H1 (cell line): ENCODE results near the gene PRKD3. TPM values are rescaled to one million over a fixed set of nuclear protein-coding genes. Genes with fewer than 3 reads are reported as not detected.
A peak's percentile ranks its signal among the peaks of the same experiment; 100 is the strongest.

ENCODE experiments used
- EZH2 ChIP-seq: fragments of 200-600 bp; sonication (generic); IDR thresholded peaks from 2 replicates; pipeline ENCODE4 v1.7.1; 2012; ENCODE audit warnings: low read depth, mild to moderate bottlenecking, moderate library complexity, low read length, inconsistent platforms; ENCODE audit not compliant: severe bottlenecking
- polyA plus RNA-seq, 7 experiments: library from polyadenylated mRNA; depleted of rRNA in 3 of 7; stranded (reverse) in 5 of 7; unstranded in 2 of 7; fragments of >200 nt in 5 of 7; fragments of 200-250 nt in 2 of 7; gene quantifications; 1 replicate in 5 of 7; 2 replicates in 1 of 7; 4 replicates in 1 of 7; pipeline versions ENCODE4 v1.2.1 to v1.2.3, GENCODE V29; 2011 to 2013; ENCODE audit warnings: missing spikeins in 2 of 7, mixed read lengths in 2 of 7
- total RNA-seq: library from RNA; stranded (reverse); fragmentation: NEBNext Ultra II Directional; extraction: Animal tissue kit (Norgen Biotek cat#: 25700); gene quantifications from 2 replicates; pipeline ENCODE4 v1.2.1, GENCODE V29; 2021

Gene PRKD3
- total and polyA plus RNA-seq, 2 of the 8 experiments (the other 6 are each of a cell fraction or from before 2014, with no cell fraction given) = 12.0 to 63.3 TPM

GRCh38 chr2:37344453-37345361 is 20.1 kb upstream of the PRKD3 start, which contains the start of gene QPCT (continued):
- peak; percentile 41 for TF ChIP-seq EZH2
